ENCODE results near the gene DPM1. TPM values are rescaled to one million over a fixed set of nuclear protein-coding genes. Genes with fewer than 3 reads are reported as not detected.

Gene DPM1
- 10 to 100 TPM; 43.0 to 57.4 TPM for total RNA-seq

DNA sequence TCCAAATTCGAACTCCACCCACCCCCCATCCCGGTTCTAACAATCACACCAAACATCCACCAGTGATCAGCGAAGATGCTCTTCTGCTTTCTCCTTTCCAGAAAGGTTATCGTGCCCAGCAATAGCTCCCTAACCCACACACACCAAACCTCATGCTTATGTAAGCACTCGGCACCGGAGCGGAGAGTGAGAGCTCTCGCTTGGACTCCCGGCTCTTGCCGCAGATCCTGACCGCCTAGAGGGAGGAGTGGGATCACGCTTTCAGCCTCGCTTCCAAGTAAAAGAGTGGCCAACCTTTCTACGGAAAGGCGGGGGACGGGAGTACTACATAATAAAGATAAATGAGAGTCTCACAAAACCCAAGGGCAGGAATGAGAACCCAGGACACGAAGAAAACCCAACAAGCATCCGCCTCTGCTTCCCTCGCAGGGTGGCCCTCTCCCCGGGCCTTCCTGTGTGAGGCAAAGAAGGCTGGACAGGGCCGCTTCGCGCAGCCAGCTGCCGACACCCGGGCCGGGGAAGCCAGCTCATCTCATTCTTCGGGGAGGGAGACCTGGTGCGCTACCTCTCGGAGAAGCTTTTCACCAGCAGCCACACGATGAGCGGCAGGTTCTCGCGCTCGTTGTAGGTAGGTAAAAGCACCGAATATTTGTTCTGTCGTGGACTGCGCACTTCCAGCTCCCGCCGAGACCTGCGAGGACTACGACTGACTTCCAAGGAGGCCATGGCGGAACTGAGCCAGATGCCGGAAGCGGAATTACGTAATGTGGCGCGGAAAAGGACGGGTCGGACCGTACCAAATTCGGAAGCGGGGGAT is at the start of gene DPM1:
DPM1 (minus strand) TSS at position 735 of the 817 bp plus-strand sequence; CDS start at position 726, 9 bp downstream.
- Mint-ChIP-seq H3K4me3 (peak within 1 kb of the TSS; percentile 97), H3K27ac (peak within 1 kb of the TSS; percentile 100), H3K27me3 (no peaks in the 10 kb centered on the region), H3K4me1 (peaks cover 14% of the 10 kb centered on the region), H3K36me3 (ENCODE audit: low read depth) (peaks cover 88% of the 10 kb centered on the region), H3K9me3 (no peaks in the 10 kb centered on the region)
- peak; percentile 89 for ATAC-seq (replicated peaks)

DNA sequence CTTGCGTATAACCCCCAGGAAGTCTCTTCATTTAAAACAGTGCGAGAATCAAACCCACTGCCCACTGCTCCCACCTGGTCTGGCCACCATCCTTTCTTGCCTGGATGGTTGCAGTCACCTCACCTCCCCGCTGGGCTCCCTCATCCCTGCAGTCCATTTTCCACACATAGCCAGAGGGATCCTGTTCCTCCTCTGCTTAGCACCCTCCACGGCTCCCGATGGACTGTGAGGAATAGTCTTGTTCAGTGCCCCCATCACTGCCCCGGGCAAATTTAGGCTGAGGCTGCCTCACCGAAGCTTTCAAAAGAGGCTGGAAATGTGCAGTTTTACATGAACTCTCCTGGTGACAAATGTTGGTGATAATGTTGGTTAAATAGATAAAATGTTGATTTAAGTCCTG is 46.9 kb upstream of the DPM1 start:
- Mint-ChIP-seq H3K36me3 (ENCODE audit: low read depth) (no peaks in the 10 kb centered on the region), H3K27me3 (peaks cover 23% of the 10 kb centered on the region), H3K9me3 (no peaks in the 10 kb centered on the region), H3K27ac (no peak overlapping the region), H3K4me1 (no peaks in the 10 kb centered on the region), H3K4me3 (no peak overlapping the region)
- ATAC-seq (replicated peaks): no peak

DNA sequence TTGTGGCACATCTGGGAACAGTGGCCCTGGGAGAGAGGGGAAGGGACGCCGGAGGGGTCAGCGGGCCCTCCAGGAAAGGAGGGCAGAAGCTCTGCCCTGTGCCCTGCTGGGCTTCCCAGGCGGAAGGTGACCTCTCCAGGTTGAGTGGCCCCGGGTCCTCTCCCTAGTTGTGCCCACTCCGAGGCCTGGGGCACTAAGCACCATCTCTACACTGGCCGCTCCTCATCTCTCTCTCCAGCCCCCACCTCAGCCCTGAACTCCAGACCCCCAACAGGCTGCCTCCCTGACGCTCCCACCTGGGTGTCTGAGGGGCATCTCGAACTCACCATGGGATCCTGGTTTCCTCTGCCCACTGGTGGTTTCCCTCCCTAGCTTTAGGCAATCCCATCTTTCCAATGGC is 46.4 kb upstream of the DPM1 start:
- H3K9me3 Mint-ChIP-seq: no peaks in the 10 kb centered on the region
- H3K27me3 Mint-ChIP-seq: peaks cover 25% of the 10 kb centered on the region
- no peak for ATAC-seq (replicated peaks)
- H3K27ac Mint-ChIP-seq: no peak overlapping the region
- H3K4me3 Mint-ChIP-seq: no peak overlapping the region
- H3K36me3 Mint-ChIP-seq (ENCODE audit: low read depth): no peaks in the 10 kb centered on the region
- no peaks in the 10 kb centered on the region for H3K4me1 Mint-ChIP-seq

DNA sequence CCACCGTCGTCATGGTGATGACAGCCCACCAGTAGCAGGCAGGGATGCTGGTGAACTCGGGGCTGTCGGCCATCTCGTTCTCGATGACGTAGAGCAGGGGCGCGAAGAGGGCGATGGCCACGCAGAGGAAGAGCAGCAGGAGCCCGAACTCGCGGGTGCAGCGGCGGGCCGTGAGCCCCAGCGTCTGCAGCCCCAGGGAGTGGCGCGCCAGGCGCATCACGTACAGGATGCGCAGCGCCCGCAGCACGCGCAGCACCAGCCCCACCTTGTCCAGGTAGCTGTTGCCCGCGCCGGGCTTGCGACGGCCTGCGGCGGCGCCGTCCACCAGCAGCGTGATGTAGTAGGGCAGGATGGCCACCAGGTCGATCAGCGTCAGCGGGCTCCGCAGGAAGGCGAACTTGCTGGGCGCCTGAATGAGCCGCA is 46.0 kb upstream of the DPM1 start:
- Mint-ChIP-seq H3K27me3 (peaks cover 27% of the 10 kb centered on the region), H3K4me3 (no peak overlapping the region), H3K9me3 (no peaks in the 10 kb centered on the region), H3K4me1 (no peaks in the 10 kb centered on the region), H3K36me3 (ENCODE audit: low read depth) (no peaks in the 10 kb centered on the region), H3K27ac (no peak overlapping the region)
- no peak for ATAC-seq (replicated peaks)

DNA sequence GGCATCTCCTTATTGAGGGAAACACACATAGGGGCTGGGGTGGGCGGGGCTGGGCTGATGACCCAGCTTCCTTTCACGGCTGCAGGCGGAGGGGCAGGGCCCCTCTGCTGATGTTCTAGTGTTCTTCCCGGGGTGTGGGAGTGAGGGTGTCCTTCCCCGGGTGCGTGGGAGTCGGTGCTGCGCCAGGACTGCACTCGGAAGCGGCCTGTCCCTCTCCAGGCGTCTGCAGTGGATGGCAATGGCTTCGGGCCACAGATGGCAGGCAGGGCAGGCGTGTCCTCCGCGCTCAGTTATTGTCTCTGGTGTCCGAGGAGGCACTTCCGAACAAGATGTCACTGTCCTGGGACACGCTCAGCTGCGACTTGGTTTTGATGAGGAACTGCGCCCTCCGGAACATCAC is 45.4 kb upstream of the DPM1 start:
- Mint-ChIP-seq H3K4me3 (no peak overlapping the region), H3K4me1 (no peaks in the 10 kb centered on the region), H3K9me3 (no peaks in the 10 kb centered on the region), H3K36me3 (ENCODE audit: low read depth) (no peaks in the 10 kb centered on the region), H3K27ac (no peak overlapping the region), H3K27me3 (peaks cover 33% of the 10 kb centered on the region)
- no peak for ATAC-seq (replicated peaks)

DNA sequence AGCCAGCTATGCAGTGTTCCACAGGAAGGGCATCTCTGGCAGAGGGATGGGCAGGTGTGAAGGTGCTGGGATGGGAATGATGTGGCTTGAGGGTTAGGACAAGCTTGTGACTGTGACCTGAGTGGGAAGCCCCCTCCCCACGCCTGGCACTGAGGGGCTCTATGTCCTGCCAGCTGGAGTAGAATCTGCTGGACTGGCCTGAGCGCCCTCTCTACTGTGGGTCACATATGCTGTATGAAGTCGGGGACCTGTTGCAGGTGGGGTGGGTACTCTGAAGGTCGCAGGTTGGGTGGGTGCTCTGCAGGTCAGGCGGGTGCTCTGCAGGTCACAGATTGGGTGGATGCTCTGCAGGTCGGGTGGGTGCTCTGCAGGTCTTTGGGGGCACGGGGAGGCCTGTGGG is 44.3 kb upstream of the DPM1 start:
- ATAC-seq (replicated peaks): no peak
- Mint-ChIP-seq H3K9me3 (no peaks in the 10 kb centered on the region), H3K27ac (no peak overlapping the region), H3K27me3 (peaks cover 36% of the 10 kb centered on the region), H3K4me1 (no peaks in the 10 kb centered on the region), H3K4me3 (no peak overlapping the region), H3K36me3 (ENCODE audit: low read depth) (no peaks in the 10 kb centered on the region)

DNA sequence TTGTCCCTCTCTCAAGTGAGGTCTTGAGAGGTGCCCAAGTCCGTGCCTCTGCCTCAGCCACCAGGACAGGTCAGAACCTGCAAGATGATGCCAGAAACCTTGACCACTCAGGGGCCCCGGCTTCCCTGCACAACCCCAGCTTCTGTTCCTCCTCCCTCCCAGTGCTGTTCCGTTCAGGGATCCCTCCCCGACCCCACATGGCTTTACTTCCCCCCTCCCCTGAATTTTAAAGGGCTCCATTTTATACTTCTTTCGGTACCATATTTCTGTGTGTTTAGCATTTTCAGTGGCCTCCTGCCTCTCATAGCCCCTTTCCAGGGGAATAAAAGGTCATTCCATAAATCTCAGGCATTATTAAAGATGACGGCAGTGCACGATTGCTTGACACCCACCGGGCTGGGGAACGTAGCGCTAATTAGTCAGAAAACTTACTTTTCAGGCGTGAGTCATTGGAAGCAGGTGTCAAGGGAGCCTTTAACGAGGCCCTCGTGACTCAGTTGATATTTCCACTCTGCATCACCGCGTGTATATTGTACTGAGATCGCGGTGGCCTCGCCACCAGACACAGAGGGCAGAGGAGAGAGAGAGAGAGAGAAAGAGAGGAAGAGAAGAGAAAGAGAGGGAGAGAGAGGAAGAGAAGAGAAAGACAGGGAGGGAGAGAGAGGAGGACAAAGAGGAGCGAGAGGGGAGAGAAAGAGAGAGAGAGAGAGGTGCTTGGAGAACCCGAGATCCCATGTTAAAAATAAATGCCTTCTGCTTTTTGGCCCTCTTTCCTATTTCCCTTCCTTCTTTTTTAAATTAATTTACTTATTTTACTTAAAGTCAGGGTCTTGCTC is 43.3 kb upstream of the DPM1 start:
- Mint-ChIP-seq H3K4me3 (no peak overlapping the region), H3K9me3 (no peaks in the 10 kb centered on the region), H3K36me3 (ENCODE audit: low read depth) (no peaks in the 10 kb centered on the region), H3K4me1 (no peaks in the 10 kb centered on the region), H3K27ac (peak overlapping the region; percentile 42), H3K27me3 (peaks cover 36% of the 10 kb centered on the region)
- peak; percentile 74 for ATAC-seq (replicated peaks)

DNA sequence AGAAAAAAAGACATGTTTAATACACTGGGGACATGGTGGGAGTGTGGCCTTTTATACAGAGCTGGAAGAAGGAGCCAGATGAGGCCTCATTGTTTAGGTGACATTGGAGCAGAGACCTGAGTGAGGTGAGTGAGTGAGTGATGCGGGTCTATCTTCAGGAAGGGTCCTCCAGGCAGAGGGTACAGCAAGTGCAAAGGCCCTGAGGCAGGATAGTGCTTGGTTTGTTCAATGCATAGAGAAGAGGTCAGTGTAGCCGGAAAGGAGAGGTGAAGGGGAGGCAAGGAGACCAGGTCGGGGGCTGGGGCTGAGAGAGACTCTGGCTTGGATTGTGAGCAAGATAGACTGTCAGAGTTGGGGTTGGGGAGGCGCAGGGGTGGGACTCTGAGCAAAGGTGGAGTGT is 41.0 kb upstream of the DPM1 start:
- H3K4me1 Mint-ChIP-seq: no peaks in the 10 kb centered on the region
- H3K9me3 Mint-ChIP-seq: no peaks in the 10 kb centered on the region
- peaks cover 28% of the 10 kb centered on the region for H3K27me3 Mint-ChIP-seq
- H3K36me3 Mint-ChIP-seq (ENCODE audit: low read depth): no peaks in the 10 kb centered on the region
- ATAC-seq (replicated peaks): no peak
- no peak overlapping the region for H3K27ac Mint-ChIP-seq
- no peak overlapping the region for H3K4me3 Mint-ChIP-seq

DNA sequence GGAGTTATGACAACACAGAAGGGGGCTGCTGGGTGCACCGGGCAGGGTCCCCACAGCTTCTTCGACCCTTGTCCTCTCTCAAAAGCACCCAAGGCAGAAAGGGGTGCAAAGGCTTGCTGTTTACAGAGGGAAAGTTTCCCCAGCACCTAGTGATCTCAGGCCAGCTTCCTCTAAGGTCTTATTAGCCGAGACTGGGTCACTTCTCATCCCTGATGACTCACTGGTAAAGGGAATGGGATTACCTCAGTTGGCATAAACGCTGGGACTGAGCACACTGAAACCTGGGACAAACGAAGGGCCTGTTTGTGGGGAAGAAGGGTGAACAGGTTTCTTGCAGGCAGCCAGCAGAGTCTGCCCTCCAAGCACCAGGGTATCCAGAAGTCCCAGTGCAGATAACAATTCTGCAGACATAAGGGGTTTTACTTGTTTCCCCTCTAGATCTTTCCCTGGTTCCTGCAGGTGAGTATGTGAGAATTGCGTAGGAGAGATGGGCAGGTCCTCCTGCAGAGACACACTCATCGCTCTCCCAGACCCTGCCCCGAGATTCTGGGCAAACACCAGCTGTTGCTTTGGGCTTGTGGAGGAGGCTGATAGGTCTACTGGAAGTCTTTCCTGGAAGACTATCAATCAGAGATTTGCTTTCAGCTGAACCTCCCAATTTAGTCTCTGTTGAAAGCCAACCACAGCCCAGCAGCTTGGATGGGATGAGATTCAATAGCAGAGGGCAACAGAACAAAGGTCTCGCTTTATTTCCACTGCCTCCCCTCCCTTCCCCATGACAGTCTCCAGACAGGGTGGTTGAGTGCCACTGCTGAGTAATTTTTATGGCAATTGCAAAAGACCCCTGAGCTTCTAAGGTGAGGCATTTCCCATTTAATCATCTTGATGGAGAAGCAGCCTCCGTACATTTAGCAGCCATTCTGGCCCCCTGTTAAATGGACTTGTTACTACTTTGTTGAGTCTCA is 38.9 kb upstream of the DPM1 start:
- ATAC-seq (replicated peaks): no peak

DNA sequence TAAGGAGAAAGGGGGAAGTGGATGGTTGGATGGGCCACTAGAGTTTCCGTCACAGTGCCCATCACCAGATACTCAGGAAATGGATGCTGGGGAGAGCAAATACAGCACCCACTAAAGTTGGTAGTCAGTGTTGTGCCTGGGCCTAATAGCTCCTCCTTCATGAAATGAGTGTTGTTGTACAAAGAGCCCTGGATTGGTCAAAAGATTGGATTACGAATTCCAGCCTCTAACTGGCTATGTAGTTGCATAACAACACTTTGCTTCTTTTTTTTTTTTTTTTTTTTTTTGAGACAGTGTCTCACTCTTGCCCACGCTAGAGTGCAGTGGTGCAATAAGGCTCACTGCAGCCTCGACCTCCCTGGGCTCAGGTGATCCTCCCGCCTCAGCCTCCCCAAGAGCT is 37.2 kb upstream of the DPM1 start:
- no peaks in the 10 kb centered on the region for H3K4me1 Mint-ChIP-seq
- H3K9me3 Mint-ChIP-seq: no peaks in the 10 kb centered on the region
- H3K36me3 Mint-ChIP-seq (ENCODE audit: low read depth): no peaks in the 10 kb centered on the region
- peaks cover 15% of the 10 kb centered on the region for H3K27me3 Mint-ChIP-seq
- ATAC-seq (replicated peaks): no peak
- no peak overlapping the region for H3K4me3 Mint-ChIP-seq
- no peak overlapping the region for H3K27ac Mint-ChIP-seq

More for the DNA sequence above, 38.9 kb upstream of the DPM1 start:
- Mint-ChIP-seq H3K4me1 (no peaks in the 10 kb centered on the region), H3K4me3 (no peak overlapping the region), H3K27ac (no peak overlapping the region), H3K9me3 (no peaks in the 10 kb centered on the region), H3K36me3 (ENCODE audit: low read depth) (no peaks in the 10 kb centered on the region), H3K27me3 (peaks cover 21% of the 10 kb centered on the region)

DNA sequence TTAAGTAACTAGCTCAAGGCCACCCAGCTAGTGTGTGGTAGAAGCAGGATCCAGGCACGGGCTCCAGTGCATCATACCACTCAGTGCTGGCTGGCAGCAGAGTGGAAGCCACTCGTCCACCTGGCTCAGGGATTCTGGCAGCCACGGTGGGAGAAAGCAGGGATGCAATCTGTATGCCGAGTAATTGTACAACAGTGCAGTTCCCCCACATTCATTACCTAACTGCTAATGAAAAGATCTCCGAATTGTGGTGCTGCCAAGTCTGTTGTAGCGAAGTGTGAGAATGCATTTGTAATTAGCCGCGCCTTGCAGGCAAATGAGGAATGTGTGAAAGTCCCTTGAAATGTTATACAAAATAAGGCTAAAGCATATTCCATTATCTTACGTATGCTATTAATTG is 35.5 kb upstream of the DPM1 start:
- no peak for ATAC-seq (replicated peaks)
- Mint-ChIP-seq H3K36me3 (ENCODE audit: low read depth) (no peaks in the 10 kb centered on the region), H3K4me3 (no peak overlapping the region), H3K27me3 (peaks cover 4% of the 10 kb centered on the region), H3K4me1 (no peaks in the 10 kb centered on the region), H3K9me3 (no peaks in the 10 kb centered on the region), H3K27ac (no peak overlapping the region)

DNA sequence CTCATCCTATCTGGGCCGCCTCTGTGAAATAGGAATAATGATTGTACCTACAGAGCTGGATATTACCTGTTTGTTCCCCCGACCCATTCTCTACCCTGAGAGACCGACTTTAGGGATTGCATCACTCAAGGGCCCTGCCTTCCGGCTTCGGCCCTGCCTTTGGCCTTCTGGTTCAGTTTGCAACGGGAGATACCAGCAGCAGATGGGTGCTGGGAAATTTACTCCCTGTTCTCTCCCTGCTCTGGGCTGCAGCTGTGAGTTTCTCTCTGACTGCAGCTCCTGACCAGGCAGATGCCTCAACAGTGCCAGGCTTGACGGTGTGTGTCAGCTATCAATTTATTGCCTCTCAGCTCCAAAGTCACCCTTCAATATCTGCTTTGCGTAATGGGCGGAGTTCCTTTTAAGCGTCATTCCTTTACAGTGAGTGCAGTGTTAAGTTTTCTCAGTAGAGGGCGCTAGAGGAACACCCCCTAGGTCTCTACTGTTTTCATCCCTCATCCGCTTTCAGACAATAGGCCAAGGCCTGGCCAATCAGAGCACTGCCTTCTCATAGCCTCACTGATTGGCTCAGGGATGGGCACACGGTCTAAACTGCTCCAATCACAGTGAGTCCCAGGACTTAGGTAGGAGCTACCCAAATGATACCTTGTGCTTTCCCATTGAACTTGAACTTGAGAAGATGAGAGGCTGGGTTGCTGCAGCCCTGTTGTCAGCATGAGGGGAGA is 34.6 kb upstream of the DPM1 start:
- H3K9me3 Mint-ChIP-seq: no peaks in the 10 kb centered on the region
- H3K27ac Mint-ChIP-seq: no peak overlapping the region
- no peaks in the 10 kb centered on the region for H3K36me3 Mint-ChIP-seq (ENCODE audit: low read depth)
- peak; percentile 99 for ATAC-seq (replicated peaks)
- no peaks in the 10 kb centered on the region for H3K27me3 Mint-ChIP-seq
- H3K4me3 Mint-ChIP-seq: no peak overlapping the region
- no peaks in the 10 kb centered on the region for H3K4me1 Mint-ChIP-seq

DNA sequence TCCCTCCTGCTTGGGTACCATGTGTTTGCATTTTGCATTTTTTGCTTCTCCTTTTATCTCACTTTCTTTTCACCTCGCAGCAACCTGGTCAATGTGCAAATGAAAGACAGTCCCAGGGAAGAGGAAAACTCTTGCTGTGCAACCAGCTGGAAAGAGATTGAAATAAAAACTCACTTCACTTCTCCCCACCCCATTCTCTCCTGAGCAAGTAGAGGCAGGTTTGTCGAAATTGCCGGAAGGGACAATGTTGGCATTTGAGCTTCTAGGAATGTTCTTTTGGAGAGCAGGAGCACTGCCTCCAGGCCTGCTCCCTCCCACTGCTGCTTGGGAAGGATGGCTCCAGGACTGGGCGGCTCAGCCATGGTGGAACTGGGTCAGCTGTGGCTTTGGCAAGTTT is 34.0 kb upstream of the DPM1 start:
- Mint-ChIP-seq H3K36me3 (ENCODE audit: low read depth) (no peaks in the 10 kb centered on the region), H3K27ac (no peak overlapping the region), H3K9me3 (no peaks in the 10 kb centered on the region), H3K4me3 (no peak overlapping the region), H3K27me3 (no peaks in the 10 kb centered on the region), H3K4me1 (no peaks in the 10 kb centered on the region)
- ATAC-seq (replicated peaks): no peak

DNA sequence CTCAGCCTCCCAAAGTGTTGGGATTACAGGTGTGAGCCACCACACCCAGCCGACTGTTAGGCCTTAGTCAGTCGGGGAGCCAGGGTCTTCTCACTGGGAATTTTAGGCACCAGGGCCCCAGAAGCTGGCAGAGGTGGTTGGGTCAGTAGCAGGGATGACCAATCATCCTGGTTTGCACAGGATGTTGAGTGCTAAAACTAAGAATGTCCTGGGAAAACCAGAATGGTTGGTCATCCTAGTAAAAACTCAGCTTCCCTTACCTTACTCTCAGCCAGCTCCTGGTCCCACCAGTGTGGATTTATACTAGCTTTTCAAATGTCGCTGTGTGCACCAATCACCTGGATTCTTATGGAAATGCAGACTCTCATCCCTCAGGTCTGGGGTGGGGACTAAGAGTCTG is 32.7 kb upstream of the DPM1 start:
- Mint-ChIP-seq H3K4me3 (no peak overlapping the region), H3K4me1 (no peaks in the 10 kb centered on the region), H3K27ac (no peak overlapping the region), H3K9me3 (no peaks in the 10 kb centered on the region), H3K36me3 (ENCODE audit: low read depth) (no peaks in the 10 kb centered on the region), H3K27me3 (peaks cover 10% of the 10 kb centered on the region)
- no peak for ATAC-seq (replicated peaks)
